DMS79 treated with DMSO at 0.1 percent for 48 hours (cell line): ENCODE data around the gene CEP164.
"Not testable (repeated sequence)": the region's sequence is repeated elsewhere in the genome, so short reads cannot be mapped to it uniquely, and the experiment has no call there.

Experiments
- DNase-seq: peaks from one replicate; lab custom pipeline; 2025; lab: John Stamatoyannopoulos, UW

CEP164 gene

DNA sequence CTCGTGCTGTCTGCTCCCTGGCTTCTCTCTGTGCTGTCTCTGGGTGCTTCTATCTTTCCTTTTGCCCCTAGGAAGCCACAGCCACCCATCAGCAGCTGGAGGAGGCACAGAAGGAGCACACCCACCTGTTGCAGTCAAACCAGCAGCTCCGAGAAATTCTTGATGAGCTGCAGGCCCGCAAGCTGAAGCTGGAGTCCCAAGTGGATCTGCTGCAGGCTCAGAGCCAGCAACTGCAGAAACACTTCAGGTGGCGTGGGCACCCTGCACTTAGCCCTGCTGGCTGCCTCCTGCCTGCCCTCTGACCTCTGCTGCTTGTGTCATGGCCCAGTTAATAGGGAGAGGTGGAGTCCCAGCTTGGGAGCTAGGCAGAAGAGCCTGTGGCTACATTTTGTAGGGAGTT, 67.8 kb downstream of the CEP164 start:
- DNase-seq: no peak

DNA sequence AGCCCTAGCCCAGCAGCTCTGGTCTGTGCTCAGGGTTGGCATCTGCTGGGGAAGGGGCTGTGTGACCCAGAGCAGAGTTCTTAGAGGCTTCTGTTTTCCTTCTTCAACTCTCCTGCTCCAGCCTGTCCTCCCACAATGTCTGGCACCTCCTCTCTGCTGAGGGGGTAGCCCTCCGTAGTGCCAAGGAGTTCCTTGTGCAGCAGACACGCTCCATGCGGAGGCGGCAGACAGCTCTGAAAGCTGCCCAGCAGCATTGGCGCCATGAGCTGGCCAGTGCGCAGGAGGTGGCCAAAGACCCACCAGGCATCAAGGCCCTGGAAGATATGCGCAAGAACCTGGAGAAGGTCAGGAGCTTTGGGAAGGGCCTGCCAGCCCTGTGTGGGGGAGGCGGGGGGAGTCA, 69.3 kb downstream of the CEP164 start:
- no peak for DNase-seq

DNA sequence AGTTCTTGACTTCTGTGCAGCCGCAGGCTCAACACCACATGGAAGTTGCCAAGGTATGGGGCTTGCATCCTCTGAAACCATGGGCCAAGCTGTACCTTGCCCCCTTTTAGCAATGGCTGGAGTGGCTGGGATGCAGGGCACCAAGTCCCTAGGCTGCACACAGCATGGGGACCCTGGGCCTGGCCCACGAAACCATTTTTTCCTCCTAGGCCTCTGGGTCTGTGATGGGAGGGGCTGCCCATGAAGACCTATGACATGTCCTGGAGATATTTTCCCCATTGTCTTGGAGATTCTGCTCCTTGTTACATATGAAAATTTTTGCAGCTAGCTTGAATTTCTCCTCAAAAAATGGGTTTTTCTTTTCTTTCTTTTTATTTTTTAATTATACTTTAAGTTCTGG, 71.0 kb downstream of the CEP164 start:
- not testable (repeated sequence) for DNase-seq

DNA sequence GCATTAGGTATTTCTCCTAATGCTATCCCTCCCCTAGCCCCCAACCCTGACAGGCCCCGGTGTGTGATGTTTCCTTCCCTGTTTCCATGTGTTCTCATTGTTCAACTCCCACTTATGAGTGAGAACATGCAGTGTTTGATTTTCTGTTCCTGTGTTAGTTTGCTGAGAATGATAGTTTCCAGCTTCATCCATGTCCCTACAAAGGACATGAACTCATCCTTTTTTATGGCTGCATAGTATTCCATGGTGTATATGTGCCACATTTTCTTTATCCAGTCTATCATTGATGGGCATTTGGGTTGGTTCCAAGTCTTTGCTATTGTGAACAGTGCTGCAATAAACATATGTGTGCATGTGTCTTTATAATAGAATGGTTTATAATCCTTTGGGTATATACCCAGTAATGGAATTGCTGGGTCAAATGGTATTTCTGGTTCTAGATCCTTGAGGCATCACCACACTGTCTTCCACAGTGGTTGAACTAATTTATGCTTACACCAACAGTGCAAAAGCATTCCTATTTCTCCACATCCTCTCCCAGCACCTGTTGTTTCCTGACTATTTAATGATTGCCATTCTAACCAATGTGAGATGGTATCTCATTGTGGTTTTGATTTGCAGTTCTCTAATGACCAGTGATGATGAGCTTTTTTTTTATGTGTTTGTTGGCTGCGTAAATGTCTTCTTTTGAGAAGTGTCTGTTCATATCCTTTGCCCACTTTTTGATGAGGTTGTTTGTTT, 71.6 kb downstream of the CEP164 start:
- DNase-seq: not testable (repeated sequence)

DNA sequence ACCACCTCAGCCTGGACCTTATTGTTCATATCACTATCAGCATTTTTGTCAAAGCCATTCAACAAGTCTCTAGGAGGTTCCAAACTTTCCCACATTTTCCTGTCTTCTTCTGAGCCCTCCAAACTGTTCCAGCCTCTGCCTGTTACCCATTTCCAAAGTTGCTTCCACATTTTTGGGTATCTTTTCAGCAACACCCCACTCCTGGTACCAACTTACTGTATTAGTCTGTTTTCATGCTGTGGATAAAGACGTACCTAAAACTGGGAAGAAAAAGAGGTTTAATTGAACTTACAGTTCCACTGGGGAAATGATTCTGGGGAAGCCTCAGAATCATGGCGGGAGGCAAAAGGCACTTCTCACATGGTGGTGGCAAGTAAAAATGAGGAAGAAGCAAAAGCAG, 78.2 kb downstream of the CEP164 start:
- not testable (repeated sequence) for DNase-seq

DNA sequence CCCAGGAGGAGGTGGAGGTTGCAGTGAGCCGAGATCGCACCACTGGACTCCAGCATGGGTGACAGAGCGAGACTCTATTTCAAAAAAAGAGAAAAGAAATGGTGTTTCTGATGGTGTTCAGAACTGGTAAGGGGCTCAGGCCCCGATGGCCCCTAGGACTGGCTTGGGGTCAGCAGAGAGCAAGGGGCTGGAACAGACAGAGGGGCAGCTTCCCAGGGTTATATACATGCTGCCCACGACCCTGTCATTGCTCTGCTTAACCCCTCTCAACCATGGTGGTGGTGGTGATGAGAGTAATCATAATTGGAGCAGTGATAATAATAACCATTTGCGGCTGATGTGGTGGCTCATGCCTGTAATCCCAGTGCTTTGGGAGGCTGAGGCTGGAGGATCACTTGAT, 79.4 kb downstream of the CEP164 start:
- DNase-seq: no peak

DNA sequence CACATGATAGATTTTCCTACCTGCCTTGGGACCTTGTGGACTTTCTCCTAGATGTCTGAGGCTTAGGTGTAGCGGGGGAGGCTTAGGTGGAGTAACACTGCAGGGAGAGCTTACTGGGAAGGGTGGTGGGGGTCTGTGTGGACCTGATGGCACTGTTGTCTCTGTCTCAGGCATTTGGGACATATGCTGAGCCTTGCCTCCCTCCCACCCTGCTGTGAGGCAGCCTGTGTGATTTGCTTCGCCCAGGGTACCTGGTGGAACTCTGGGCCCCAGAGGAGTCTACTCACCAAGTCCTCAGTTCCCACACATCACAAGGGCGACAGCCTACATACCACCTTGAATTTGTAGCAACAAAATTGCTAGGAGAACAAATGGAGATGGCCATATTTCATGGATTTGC, 80.7 kb downstream of the CEP164 start:
- DNase-seq: no peak

DNA sequence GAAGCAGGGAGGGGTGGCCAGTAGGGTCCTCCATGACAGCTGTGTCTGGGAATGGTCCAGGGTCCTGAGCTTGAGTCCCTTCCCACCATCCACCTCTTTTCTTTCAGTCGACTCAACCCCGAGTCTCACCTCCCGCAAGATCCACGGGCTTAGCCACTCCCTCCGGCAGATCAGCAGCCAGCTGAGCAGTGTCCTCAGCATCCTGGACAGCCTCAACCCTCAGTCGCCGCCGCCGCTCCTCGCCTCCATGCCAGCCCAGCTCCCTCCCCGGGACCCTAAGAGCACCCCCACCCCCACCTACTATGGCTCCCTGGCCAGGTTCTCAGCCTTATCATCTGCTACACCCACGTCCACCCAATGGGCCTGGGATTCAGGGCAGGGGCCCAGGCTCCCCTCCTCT, 81.9 kb downstream of the CEP164 start:
- no peak for DNase-seq

DNA sequence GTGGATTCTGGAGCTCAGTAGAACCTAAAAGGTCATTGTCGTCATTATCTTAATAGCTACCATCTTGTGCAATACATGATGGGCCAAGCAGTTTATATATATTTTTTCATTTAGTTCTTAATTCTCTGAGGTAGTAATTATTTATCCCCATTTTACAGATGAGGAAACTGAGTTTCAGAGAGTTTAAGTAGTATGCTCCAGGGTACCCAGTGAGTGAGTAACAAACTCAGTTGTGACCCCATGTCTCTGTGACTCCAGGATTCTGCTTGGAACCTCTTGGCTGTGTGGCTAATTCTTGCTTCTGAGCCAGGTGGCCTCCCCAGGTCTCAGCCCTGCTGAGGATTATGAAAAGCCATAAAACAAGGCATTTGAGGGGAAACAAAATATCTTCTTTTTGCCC, 82.6 kb downstream of the CEP164 start:
- no peak for DNase-seq

DNA sequence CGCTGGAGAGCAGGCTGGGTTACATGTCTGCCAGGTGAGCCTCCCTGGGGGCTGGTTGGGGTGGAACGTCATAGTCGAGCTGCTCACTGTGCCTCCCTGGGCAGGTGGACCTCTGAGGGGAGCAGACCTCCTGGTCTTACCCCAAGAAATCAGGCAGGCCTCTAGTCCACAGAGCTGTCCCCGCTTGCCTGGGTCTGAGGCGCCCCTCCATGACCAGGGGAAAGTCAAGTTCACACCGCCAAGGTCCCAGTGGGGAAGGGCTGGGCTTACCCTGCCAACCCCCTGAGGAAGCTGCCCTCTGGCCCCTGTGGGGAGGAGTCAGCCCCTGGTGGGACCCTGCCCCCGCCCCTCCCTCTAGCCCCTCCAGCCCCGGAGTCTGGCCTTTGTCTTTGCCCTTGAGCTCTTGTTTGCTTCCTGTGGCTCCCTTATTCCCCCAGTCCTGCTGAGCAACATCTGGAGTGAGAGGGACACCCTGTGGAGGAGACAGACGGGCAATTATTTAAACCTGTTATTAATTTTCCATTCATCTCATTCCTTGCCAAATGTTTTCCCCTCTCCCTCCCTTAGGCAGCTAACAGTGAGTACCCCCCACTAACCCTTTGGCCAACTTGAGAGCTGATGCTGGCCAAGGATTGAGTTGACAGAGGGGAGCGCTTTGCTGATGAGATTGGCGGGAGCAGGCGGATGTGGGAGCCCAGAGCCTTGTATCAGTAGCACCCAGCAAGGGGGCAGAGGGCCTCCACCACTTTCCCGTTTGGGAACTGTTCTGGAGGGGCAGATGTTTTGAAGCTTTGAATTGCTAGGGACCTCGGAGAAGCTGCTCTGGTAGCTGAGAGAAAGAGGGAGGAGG, 83.4 kb downstream of the CEP164 start:
- no peak for DNase-seq

DNA sequence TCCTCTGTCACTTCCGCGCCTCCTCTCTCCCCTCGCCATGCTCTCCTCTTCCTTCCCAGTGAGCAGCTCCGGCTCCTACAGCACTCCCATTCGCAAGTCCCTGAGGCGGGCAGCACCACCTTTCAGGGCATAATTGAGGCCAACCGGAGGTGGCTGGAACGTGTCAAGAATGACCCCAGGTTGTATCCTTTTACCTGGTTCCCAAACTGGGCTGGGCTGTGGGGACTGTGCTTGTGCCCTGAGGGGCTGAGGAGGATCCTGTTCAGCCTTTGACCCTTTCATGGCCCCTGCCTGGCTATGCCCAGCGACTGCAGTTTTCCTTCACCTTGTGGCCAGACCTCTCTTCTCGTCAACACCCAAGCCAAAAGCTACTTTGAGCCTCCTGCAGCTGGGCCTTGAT, 84.1 kb downstream of the CEP164 start:
- DNase-seq: no peak

DNA sequence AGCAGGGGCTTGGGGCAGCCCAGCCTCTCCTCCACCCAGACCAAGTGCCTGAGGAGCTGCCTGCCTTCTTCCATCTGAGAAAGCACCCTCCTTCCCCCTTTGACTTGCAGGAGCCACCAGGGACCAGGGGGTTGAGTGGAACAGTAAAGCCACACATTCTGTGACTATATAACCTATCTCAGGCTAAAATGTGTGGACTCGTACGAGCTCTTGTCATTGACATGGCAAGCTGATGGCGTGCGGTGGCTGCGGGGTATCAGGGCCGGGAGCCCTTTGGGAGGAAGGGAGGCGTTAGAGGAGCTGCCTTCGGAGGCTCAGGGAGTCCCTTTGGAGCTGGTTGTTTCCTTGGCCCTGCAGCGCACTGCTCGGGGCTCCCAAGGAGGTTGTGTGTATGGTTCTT, 84.5 kb downstream of the CEP164 start:
- DNase-seq: no peak

DNA sequence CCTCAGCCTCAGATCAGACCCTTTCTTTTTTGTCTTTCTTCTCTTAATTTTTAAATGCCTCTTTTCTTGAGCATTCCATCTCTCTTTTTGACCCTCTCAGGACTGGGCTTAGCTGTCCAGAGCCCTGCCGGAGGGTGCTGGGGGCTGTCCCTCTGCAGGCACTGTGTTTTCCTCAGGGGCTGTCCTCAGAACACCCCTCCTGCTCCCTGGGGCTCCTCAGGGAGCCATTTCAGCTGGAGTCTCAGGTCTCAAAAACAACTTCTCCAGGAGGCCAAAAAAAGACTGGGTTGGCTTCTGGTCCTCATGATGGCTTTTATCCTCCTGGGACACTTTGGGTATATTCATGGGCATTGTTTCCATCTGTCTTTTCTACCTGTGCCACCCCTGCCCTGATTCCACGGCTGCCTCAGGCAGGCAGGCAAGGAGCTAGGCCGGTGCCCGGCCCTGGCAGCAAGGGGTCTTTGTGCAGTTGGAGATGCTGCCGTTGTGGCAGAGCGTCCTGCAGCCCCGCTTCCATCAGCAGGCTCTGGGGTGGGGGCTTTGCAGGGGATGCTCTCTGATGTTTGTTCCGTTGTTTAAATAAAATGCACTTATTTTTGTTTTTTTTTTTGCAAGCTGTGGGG, 85.1 kb downstream of the CEP164 start:
- no peak for DNase-seq

DNA sequence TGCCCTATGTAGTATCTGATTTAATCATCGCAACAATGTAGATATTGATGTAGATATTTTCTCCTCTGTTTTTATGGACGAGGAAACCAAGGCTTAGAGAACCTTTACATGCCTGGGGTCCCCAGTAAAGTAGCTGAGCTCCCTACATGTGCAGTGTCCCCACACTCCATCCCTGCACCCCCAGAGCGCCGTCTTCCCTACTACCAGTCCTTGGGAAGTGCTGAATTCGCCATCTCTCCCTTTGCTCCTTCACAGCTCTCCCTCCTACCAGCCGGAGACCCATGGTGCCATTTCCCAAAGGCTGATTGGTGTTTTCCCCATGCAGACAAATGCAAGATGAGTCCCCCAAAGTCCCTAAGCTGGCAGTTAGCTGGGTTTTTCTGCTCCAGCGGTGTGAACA, 86.0 kb downstream of the CEP164 start:
- no peak for DNase-seq

DNA sequence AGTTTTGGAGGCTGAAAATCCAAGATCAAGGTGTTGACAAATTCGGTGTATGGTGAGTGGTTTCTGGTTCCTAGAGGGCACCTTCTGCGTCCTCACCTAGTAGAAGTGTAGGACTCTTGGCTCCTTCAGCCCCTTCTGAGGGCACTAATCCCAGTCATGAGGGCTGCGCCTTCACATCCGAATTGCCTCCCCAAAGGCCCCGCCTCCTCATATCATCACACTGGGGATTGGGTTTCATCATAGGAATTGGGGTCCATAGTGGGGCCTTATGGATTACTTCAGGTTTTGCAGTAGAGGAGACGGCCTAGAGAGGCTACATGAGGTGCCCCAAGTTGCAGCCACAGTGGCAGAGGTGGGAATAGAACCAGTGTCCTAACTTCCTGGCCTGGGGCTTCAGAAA, 87.1 kb downstream of the CEP164 start:
- no peak for DNase-seq

DNA sequence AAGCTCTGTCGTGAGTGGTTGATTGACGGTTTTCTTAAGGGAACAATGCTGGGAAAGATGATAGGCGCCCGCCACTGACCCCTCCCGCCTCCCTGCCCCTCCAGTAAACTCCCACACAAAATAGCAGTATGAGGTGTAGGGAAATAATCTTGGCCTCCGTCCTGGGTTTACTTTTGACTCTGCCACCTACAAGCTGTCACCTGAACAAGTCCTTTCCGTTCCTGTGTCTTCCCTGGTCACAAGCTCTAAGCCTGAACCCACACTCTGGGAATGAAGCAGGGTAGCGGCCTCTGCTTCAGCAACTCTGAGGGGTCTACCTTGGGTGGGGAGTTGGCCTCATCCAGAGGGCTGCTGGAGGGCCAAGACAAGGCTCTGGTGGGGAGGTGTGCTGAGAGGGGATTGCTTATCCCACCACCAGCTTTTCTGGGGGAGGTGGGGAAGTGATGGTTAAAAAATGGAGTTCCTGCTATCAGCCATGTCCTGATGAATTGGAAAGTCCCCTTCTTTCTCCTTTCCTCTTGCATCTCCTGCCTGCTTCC, 87.8 kb downstream of the CEP164 start:
- DNase-seq: no peak

DNA sequence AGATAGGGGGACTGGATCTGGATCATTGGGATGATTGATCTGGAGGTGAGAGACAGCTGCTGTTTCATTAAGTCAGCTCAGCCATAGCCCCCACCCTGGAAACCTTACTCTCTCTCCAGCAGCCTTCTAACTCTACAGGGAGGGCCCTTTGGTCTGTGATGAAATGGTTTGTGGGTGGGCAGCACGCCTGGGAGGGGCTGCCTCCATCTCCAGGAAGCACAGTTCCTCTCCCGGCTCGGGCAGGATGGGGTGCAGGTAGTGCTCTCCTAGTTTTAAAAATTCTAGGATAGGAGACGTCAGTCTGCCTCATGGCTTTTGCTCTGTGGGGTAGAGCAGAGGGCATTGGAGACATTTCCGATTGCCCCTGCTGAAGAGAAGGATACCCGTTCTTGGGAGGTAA, 89.7 kb downstream of the CEP164 start:
- no peak for DNase-seq

DNA sequence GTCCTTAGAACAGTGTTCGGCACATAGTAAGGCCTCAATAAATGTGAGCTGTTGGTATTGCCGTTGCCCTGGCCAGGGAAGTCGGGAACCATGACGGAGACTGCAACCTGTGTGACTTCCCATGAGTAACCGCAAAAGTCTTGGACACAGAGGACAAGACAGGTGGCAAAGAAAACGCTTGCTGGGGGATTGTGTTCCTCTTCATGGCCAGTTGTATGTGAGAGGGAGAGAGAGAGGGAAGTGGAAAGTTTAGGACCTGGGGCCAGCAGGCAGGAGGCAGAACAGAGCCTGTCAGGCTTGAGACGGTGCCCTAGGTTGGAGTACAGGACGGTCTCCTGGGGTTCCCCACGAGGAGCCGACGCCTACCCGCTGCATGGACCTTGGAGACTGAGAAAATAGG, 90.2 kb downstream of the CEP164 start:
- no peak for DNase-seq

DNA sequence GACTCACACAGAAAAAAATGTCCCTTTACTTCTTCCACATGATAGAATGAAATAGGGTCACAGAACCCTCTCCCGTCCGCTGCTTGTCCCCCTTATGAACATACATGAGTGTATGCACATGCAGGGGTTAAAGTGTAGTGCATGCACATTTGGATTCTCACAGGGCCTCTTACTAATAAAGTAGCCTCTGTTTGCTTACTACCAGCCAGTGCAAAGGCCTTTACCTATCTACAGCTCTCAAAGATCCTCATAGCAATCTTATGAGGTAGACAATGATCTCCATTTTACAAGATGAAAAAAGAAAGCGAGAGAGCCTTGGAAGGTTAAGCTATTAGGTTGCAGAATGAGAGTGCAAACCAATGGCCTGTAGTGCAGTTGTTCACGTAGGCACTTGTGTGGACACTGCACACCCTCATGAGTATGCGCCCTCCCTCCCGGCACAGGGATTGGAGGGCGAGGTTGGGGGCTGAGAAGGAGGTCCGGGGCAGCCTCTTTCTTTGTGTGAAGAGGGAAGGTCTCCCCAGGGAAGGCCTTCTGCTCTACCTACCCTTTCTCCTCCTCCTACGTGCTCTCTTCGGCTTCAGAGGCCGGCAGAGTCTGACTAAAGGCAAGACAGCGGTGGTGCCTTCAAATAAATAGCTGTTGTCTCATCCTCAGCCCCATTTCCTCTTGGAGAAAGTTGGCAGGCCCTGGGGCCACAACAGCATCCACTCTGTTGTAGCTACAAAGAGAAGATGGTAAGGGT, 91.3 kb downstream of the CEP164 start:
- DNase-seq: no peak

DNA sequence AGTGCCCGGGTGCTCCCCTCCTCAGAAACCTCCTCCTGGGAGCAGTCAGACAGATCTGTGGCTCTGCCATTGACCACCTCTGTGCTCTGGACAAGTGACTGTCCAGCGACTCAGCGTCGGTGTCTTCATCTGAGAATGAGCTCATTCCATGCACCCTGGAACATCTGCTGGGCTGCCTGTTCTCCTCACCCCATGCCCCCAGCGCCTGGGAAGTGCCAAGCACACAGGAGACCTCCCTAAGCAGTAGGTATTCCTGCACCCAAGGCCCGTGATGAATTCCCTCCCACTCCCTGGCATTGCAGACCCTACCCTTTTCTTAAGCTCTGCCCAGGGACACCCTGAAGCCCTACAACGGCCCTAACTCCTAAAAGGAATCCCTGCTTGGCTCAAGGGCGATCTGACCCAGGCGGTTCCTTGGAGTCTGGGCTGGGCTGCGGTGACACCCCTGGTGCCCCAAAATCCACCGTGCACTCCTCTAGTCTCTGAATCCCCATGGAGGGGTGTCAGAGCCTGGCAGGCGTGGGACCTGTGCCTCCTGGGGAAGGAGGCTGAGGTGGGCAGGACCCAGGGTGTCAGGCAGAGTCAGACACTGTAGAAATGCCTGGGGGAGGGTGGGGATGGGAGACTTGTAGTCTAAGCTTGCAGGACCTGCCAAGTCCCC, 92.0 kb downstream of the CEP164 start:
- DNase-seq: no peak

DNA sequence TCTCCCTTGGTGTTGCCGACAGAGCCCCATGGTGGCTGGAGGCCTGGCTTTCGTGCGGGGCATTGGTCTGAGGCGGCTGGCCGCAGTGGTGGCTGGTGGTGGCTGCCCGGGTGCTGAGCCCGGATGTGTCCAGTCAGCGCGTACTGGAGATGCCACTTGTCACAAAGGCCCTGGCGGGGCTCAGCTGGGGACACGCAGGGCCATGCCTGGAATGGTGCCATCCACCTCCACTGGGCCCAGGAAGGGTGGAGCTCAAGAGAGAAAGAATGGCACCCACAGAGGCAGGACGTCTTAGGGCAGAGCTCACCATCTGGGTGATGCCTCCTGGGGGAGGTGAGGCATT, 92.5 kb downstream of the CEP164 start:
- no peak for DNase-seq

DNA sequence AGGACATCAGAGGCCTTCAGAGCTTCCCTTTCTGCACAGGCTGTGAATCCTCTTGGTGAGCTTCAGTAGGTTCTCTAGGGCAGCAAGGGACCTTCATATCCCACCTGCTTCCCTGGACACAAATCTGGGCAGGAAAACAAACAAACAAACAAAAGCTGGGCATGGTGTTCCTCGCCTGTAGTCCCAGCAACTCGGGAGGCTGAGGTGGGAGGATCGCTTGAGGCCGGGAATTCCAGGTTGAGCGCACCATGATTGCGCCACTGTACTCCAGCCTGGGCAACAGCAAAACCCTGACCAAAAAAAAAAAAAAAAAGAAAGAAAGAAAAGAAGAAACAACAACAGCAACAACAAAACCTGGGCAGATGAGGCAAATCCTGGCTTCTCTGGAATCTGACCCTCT, 92.9 kb downstream of the CEP164 start:
- DNase-seq: no peak
